Heart right ventricle (tissue), 16 donors: ENCODE measurements around the gene TTC7B. TPM values are rescaled to one million over a fixed set of nuclear protein-coding genes. Genes with fewer than 3 reads are reported as not detected.

ENCODE experiments used
- ATAC-seq, 8 donors: fragments of 200-7000 bp; cut with Tn5 transposase; one replicate each; pipeline ENCODE4 v1.9.1; 2020; ENCODE audit warnings: mild to moderate bottlenecking in 8 of 8, moderate library complexity in 8 of 8, moderate number of reproducible peaks in 1 of 8
- DNase-seq, 2 donors: peaks; one replicate each; pipeline ENCODE4 v3.0.0-alpha.2; 2020
- H3K27ac ChIP-seq, 10 donors: fragments of 200-600 bp; sonication (generic) in 2 of 10; one replicate each; pipeline versions ENCODE4 v1.5.0 to v1.8.0; 2020 to 2022; ENCODE audit warnings: mild to moderate bottlenecking in 3 of 10
- H3K27me3 ChIP-seq, 7 donors: fragments of 200-600 bp; one replicate each; pipeline ENCODE4 v1.8.0; 2021 to 2022; ENCODE audit warnings: mild to moderate bottlenecking in 2 of 7
- H3K36me3 ChIP-seq, 9 donors: fragments of 200-600 bp; sonication (generic) in 1 of 9; one replicate each; pipeline versions ENCODE4 v1.5.0 to v1.8.0; 2020 to 2022; ENCODE audit warnings: mild to moderate bottlenecking in 2 of 9
- H3K4me1 ChIP-seq, 9 donors: fragments of 200-600 bp; sonication (generic) in 1 of 9; one replicate each; pipeline versions ENCODE4 v1.5.0 to v1.8.0; 2020 to 2022; ENCODE audit warnings: mild to moderate bottlenecking in 4 of 9
- H3K4me3 ChIP-seq, 10 donors: fragments of 200-600 bp; sonication (generic) in 2 of 10; one replicate each; pipeline versions ENCODE4 v1.5.0 to v1.8.0; 2020 to 2022; ENCODE audit warnings: mild to moderate bottlenecking in 7 of 10, moderate library complexity in 2 of 10
- H3K9me3 ChIP-seq, 11 donors: fragments of 200-600 bp in 10 of 11; sonication (generic) in 2 of 11; one replicate each; pipeline versions ENCODE4 v1.5.0 to v1.8.0; 2013 to 2022; ENCODE audit warnings: mild to moderate bottlenecking in 2 of 11, control low read depth in 1 of 11, moderate library complexity in 1 of 11
- WGBS, 2 donors: extraction: QIAGEN DNeasy Blood & Tissue Kit; methylation state at CpG; one replicate each; pipeline ENCODE4 v1.1.7; 2013; ENCODE audit warnings: inconsistent platforms in 1 of 2; 5-methylcytosine and 5-hydroxymethylcytosine counted together
- intact Hi-C, 10 donors: fragments of 100-400 bp; cut with DNase I; formaldehyde crosslinking; loops; one replicate each; pipeline versions ENCODE4 v1.11.1 to v1.14.2; 2022
- polyA plus RNA-seq, 2 donors: library from polyadenylated mRNA; stranded (reverse); fragments of 200-250 nt; gene quantifications; one replicate each; pipeline ENCODE4 v1.2.3, GENCODE V29; 2013
- total RNA-seq, 10 donors: library from RNA; stranded (reverse); fragmentation: NEBNext Ultra II Directional in 3 of 10; extraction: Animal tissue kit (Norgen Biotek cat#: 25700) in 3 of 10; gene quantifications; one replicate each; pipeline versions ENCODE4 v1.2.1 to v1.2.4, GENCODE V29; 2021 to 2023
- TF ChIP-seq, protein P1 (sequence below), 9 donors: fragments of 200-600 bp; sonication (generic) in 2 of 9; IDR thresholded peaks; one replicate each; pipeline versions ENCODE4 v1.5.0 to v1.8.0; 2021 to 2022; ENCODE audit warnings: antibody characterized with exemption in 9 of 9, mild to moderate bottlenecking in 5 of 9, moderate library complexity in 1 of 9
- donor health status: Arrhythmogenic right ventricular cardiomyopathy.
- donor health status: ischemic (EF 13 %, LVEDD 7.1; RV severe dilation, severe dysfunction).
- donor health status: healthy with polysubstance abuse.
- donor health status: DM: no; HTN: yes; CAD: no.
- donor health status: DM: no; HTN: no; CAD: no.
- donor health status: ischemic (EF 25% LVEDD 6.9; RV normal size, moderate dysfunction).
- donor health status: ischemic (EF 25% LVEDD 5.7; RV mildly dilated, moderate dysfunction).
- donor health status: healthy.
- donor health status: DM: yes; HTN: yes; CAD: no.
- donor health status: Ischemic cardiomyopathy.
- donor health status: ischemic (EF 35%, LVEDD 5.7; RV mildly dilated, moderate dysfunction).
- donor health status: nonischemic (EF 11% LVEDD 7.7; RV severe dilation, severe dysfunction).
- donor health status: DM: yes; HTN: yes; CAD: no.
- donor health status: PGD.
- donor health status: ischemic (EF 29% LVEDD 5.4; RV normal size, mild dysfunction).
- donor health status: nonischemic (EF 23%, LVEDD 6.1; RV moderate dilation, normal function).

Gene TTC7B
- total and polyA plus RNA-seq, 12 donors: 23.0 to 79.4 (median 65.5) TPM

DNA sequence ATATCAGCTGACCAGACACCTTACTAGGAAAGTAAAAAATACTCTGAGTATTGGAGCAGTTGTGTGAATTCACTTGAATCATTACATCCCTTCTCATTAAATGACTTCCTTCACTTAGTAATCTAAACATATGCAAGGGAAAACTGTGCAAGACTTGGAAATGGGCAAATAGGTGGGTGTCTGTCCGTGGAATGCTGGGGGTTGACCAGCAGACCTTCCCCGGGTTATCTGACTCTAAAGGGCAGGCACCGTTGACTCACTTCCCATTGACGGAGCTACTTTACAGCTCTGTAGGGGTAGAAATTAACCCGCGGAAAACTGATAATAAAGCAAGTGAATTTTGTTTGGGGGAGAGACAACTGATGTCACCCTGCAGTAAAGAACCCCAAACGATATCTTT, 199.3 kb downstream of the TTC7B start:
- ATAC-seq (peak in 3 of 8 donors; percentile 22 to 32 (median 28)), DNase-seq (no peak)
- TF ChIP-seq, protein P1, sequence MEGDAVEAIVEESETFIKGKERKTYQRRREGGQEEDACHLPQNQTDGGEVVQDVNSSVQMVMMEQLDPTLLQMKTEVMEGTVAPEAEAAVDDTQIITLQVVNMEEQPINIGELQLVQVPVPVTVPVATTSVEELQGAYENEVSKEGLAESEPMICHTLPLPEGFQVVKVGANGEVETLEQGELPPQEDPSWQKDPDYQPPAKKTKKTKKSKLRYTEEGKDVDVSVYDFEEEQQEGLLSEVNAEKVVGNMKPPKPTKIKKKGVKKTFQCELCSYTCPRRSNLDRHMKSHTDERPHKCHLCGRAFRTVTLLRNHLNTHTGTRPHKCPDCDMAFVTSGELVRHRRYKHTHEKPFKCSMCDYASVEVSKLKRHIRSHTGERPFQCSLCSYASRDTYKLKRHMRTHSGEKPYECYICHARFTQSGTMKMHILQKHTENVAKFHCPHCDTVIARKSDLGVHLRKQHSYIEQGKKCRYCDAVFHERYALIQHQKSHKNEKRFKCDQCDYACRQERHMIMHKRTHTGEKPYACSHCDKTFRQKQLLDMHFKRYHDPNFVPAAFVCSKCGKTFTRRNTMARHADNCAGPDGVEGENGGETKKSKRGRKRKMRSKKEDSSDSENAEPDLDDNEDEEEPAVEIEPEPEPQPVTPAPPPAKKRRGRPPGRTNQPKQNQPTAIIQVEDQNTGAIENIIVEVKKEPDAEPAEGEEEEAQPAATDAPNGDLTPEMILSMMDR (IDR thresholded peaks at IDR 0.05): no peak
- intact Hi-C loops: loop anchor here in 1 of 10 donors (5.0 kb wide), 1 partner anchor 80 kb away; no protein-coding TSS in a partner anchor
- 49 to 50% methylated on average over 7 of the region's 7 CpGs for WGBS, 2 donors
- Histone ChIP-seq H3K9me3 (no peaks in the 10 kb centered on the region), H3K4me1 (peaks cover 4 to 52% (median 40%) of the 10 kb centered on the region in 9 donors), H3K27me3 (no peaks in the 10 kb centered on the region), H3K36me3 (peaks cover 0 to 14% (median 0%) of the 10 kb centered on the region in 9 donors), H3K4me3 (peak overlapping the region in 3 of 10 donors; percentile 15 to 46 (median 33)), H3K27ac (peak overlapping the region in 5 of 10 donors; percentile 30 to 80 (median 74))

DNA sequence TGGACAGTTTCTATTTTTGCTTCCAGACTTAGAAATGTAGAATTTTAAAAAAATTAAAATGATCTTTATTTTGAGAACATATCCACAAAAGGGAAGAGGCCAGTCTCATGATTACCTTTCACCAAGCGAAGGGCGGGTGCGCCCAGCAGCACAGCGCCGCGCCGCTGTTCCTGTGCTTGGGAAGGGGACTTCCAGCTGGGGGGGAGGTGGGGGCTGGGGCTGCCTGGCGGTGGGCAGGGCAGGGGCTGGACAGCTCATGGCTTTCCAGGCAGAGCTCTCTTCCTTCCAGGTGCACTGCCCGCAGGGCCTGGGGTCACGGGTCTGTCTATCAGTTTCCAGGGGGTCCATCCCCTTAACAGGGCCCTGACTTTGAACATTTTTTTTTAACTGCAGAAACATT, 199.9 kb downstream of the TTC7B start:
- DNase-seq (no peak), ATAC-seq (peak in 5 of 8 donors; percentile 26 to 51 (median 39))
- TF ChIP-seq, protein P1 (IDR thresholded peaks at IDR 0.05): no peak
- peak overlapping the region in 5 of 10 donors; percentile 15 to 46 (median 33) for H3K4me3 ChIP-seq
- H3K27ac ChIP-seq: peak overlapping the region in 8 of 10 donors; percentile 4 to 80 (median 70)
- peaks cover 0 to 14% (median 0%) of the 10 kb centered on the region in 9 donors for H3K36me3 ChIP-seq
- peaks cover 4 to 58% (median 46%) of the 10 kb centered on the region in 9 donors for H3K4me1 ChIP-seq
- 58 to 59% methylated on average over 10 of the region's 10 CpGs for WGBS, 2 donors
- H3K27me3 ChIP-seq: no peaks in the 10 kb centered on the region
- intact Hi-C loops: loop anchor here in 1 of 10 donors (5.0 kb wide), 1 partner anchor 81 kb away; no protein-coding TSS in a partner anchor
- H3K9me3 ChIP-seq: no peaks in the 10 kb centered on the region

DNA sequence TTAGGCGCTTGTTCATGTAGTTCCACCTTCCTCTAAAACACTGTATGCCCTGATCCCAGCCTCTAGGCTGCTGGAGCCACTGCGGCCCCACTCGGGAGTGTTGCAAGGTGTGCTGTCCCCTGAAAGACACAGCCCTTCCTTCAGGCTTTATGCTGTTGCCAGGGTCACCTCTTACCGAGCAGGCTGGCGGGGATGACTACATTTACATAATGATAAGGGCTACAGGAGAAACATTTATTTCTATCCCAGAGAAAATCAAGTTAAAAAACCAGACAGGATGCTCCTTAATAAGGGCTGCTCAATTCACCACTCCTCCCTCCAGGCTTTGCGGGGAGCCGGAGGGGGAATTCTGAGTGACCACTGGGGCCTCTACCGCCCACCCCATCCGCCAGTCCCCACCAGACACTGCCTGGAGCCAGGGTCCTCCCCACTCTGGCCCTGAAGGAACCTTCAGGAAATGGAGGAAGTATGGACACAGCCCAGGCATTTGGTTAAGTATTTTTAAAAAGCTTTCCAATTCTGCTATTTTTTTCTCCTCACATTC, 200.6 kb downstream of the TTC7B start:
- H3K36me3 ChIP-seq: peaks cover 0 to 15% (median 0%) of the 10 kb centered on the region in 9 donors
- peaks cover 4 to 61% (median 53%) of the 10 kb centered on the region in 9 donors for H3K4me1 ChIP-seq
- H3K9me3 ChIP-seq: no peaks in the 10 kb centered on the region
- WGBS, 2 donors: 53 to 58% methylated on average over 9 of the region's 9 CpGs
- H3K4me3 ChIP-seq: peak overlapping the region in 6 of 10 donors; percentile 15 to 46 (median 31)
- no peaks in the 10 kb centered on the region for H3K27me3 ChIP-seq
- TF ChIP-seq, protein P1 (IDR thresholded peaks at IDR 0.05): no peak
- DNase-seq (peak in 1 of 2 donors; percentile 46), ATAC-seq (peak in 6 of 8 donors; percentile 69 to 85 (median 78))
- intact Hi-C loops: loop anchor here in 1 of 10 donors (5.0 kb wide), 1 partner anchor 82 kb away; no protein-coding TSS in a partner anchor
- H3K27ac ChIP-seq: peak overlapping the region in 9 of 10 donors; percentile 4 to 80 (median 65)

DNA sequence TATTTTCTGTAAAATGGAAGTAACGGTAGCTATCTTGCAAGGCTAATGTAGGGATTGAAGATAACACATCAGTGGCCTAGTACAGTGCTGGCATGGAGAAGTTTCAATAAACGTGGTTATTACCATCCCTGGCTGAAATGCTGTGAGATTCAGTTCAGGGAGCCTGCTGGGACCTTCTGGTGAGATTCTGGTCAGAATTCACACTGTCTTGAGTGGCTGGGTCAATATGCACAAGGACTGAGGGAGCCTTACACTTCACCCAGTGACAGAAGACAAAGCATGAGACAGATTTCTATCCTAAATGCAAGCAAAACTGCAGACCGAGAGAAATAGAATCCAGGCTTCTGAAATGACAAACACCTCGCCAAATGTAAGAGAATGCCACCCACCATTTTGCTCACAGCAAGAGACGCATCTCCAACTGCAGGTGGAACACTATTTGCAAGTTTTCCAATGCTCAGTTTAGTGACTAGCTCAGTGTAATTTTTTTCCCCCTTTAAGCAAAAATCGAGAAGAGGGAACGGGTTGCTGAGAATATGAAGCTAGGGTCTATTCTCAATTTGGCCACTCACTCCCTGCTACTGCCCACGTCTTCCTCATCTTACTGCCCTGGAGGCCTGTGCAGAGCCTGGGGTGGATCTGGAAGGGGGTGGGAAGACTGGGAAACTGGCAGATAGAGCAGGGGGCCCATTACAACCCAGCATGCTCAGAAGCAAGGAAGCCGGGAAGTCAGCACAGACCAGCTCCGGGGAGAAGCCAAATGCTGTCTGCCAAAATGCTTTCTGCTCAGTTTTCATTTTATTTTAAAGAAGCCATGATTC, 201.3 kb downstream of the TTC7B start:
- ATAC-seq (peak in 4 of 8 donors; percentile 14 to 40 (median 32)), DNase-seq (no peak)
- peak overlapping the region in 4 of 10 donors; percentile 15 to 46 (median 32) for H3K4me3 ChIP-seq
- intact Hi-C loops: loop anchor here in 1 of 10 donors (5.0 kb wide), 1 partner anchor 82 kb away; no protein-coding TSS in a partner anchor
- peaks cover 4 to 61% (median 54%) of the 10 kb centered on the region in 9 donors for H3K4me1 ChIP-seq
- 64 to 70% methylated on average over 10 of the region's 10 CpGs for WGBS, 2 donors
- no peaks in the 10 kb centered on the region for H3K9me3 ChIP-seq
- TF ChIP-seq, protein P1 (IDR thresholded peaks at IDR 0.05): no peak
- peak overlapping the region in 9 of 10 donors; percentile 4 to 80 (median 65) for H3K27ac ChIP-seq
- H3K36me3 ChIP-seq: peaks cover 0 to 20% (median 0%) of the 10 kb centered on the region in 9 donors
- H3K27me3 ChIP-seq: no peaks in the 10 kb centered on the region
